OCI-LY1 (cell line): ENCODE data around the gene INHA.

Experiments
- CTCF ChIP-seq: fragments of 200-600 bp; sonication (generic), shearing (Covaris generic); IDR thresholded peaks from 2 replicates; pipeline ENCODE4 v1.5.1; 2017; ENCODE audit warnings: mild to moderate bottlenecking, antibody characterized with exemption, low read length, moderate library complexity, mixed read lengths
- EZH2 ChIP-seq: fragments of 200-600 bp; sonication (generic), shearing (Covaris generic); IDR thresholded peaks from 2 replicates; pipeline ENCODE4 v1.8.0; 2017; ENCODE audit warnings: borderline replicate concordance, mixed run types, mild to moderate bottlenecking, antibody characterized with exemption, low read length, moderate library complexity, mixed read lengths

GRCh38 chr2:219603771-219604170 is 31.7 kb downstream of the INHA start:
- TF ChIP-seq CTCF (no peak), EZH2 (no peak)
